ENCODE data around the gene PDCD2.
A peak's percentile ranks its signal among the peaks of the same experiment; 100 is the strongest.
"Not testable (repeated sequence)": the region's sequence is repeated elsewhere in the genome, so short reads cannot be mapped to it uniquely, and the experiment has no call there.

Gene PDCD2

GRCh38 chr6:170552765-170553533, 31.5 kb downstream of the PDCD2 start, which contains the start of gene PSMB1:
TSS of gene PSMB1 (minus strand) at chr6:170553307. CDS start at chr6:170553242, 65 bp downstream.
- DNase-seq (ENCODE audit: low read depth in 1 of 2, low spot score in 1 of 2): peak; percentile 64 to 85

GRCh38 chr6:170545405-170545804, 39.0 kb downstream of the PDCD2 start:
- no peak for DNase-seq (ENCODE audit: low read depth in 1 of 2, low spot score in 1 of 2)

- no peak for DNase-seq (ENCODE audit: low read depth in 1 of 2, low spot score in 1 of 2)
Observed at GRCh38 chr6:170542031-170542719, 42.3 kb downstream of the PDCD2 start.

GRCh38 chr6:170537329-170537728, 47.1 kb downstream of the PDCD2 start:
- DNase-seq (ENCODE audit: low read depth in 1 of 2, low spot score in 1 of 2): no peak

- DNase-seq (ENCODE audit: low read depth in 1 of 2, low spot score in 1 of 2): no peak
Observed at GRCh38 chr6:170536671-170537070, 47.8 kb downstream of the PDCD2 start.

GRCh38 chr6:170535004-170535403, 49.4 kb downstream of the PDCD2 start:
- no peak for DNase-seq (ENCODE audit: low read depth in 1 of 2, low spot score in 1 of 2)

- no peak for DNase-seq (ENCODE audit: low read depth in 1 of 2, low spot score in 1 of 2)
Observed at GRCh38 chr6:170533792-170534191, 50.6 kb downstream of the PDCD2 start.

- DNase-seq (ENCODE audit: low read depth in 1 of 2, low spot score in 1 of 2): no peak
Observed at GRCh38 chr6:170532867-170533488, 51.5 kb downstream of the PDCD2 start.

- DNase-seq (ENCODE audit: low read depth in 1 of 2, low spot score in 1 of 2): peak; percentile 36 to 52
Observed at GRCh38 chr6:170529839-170530469, 54.5 kb downstream of the PDCD2 start.

GRCh38 chr6:170527995-170528394, 56.4 kb downstream of the PDCD2 start:
- not testable (repeated sequence) for DNase-seq (ENCODE audit: low read depth in 1 of 2, low spot score in 1 of 2)

- DNase-seq (ENCODE audit: low read depth in 1 of 2, low spot score in 1 of 2): no peak
Observed at GRCh38 chr6:170525795-170526194, 58.6 kb downstream of the PDCD2 start.

Data from activated CD4-positive, alpha-beta T cell treated with anti-CD3 and anti-CD28 coated beads, Interleukin-2, amount 50 U/mL, for 24 hours (primary cell).